Left lung (tissue), 10 donors: ENCODE measurements around the gene ZNF516. TPM values are rescaled to one million over a fixed set of nuclear protein-coding genes. Genes with fewer than 3 reads are reported as not detected.
A peak's percentile ranks its signal among the peaks of the same experiment; 100 is the strongest.

Experiments
- ATAC-seq: fragments of 200-7000 bp; cut with Tn5 transposase; one replicate; pipeline ENCODE4 v1.9.1; 2020; ENCODE audit warnings: moderate library complexity
- DNase-seq, 4 donors: peaks; one replicate each; pipeline ENCODE4 v3.0.0-alpha.2; 2013 to 2020
- H3K27ac ChIP-seq, 2 donors: fragments of 200-600 bp; sonication (generic) in 1 of 2; one replicate each; pipeline versions ENCODE4 v1.5.0 to v1.8.0; 2020 to 2021
- H3K27me3 ChIP-seq, 2 donors: fragments of 200-600 bp; sonication (generic) in 1 of 2; one replicate each; pipeline versions ENCODE4 v1.5.0 to v1.8.0; 2020 to 2021
- H3K36me3 ChIP-seq, 2 donors: fragments of 200-600 bp; sonication (generic) in 1 of 2; one replicate each; pipeline versions ENCODE4 v1.5.0 to v1.8.0; 2020 to 2021
- H3K4me1 ChIP-seq, 2 donors: fragments of 200-600 bp; one replicate each; pipeline ENCODE4 v1.8.0; 2021
- H3K4me3 ChIP-seq, 2 donors: fragments of 200-600 bp; sonication (generic) in 1 of 2; one replicate each; pipeline versions ENCODE4 v1.5.0 to v1.8.0; 2020 to 2021; ENCODE audit warnings: mild to moderate bottlenecking in 1 of 2
- H3K9me3 ChIP-seq, 2 donors: fragments of 200-600 bp; sonication (generic) in 1 of 2; one replicate each; pipeline versions ENCODE4 v1.5.0 to v1.8.0; 2020 to 2021
- intact Hi-C, 2 donors: fragments of 100-400 bp; cut with DNase I; formaldehyde crosslinking; loops; one replicate each; pipeline versions ENCODE4 v1.11.2 to v1.14.2; 2022
- polyA plus RNA-seq, 6 donors: library from polyadenylated mRNA; unstranded; fragments of 120-200 nt; gene quantifications; one replicate each; pipeline ENCODE4 v1.2.1, GENCODE V29; 2013; ENCODE audit not compliant: insufficient read length in 6 of 6
- total RNA-seq, 2 donors: library from RNA; stranded (reverse); fragmentation: NEBNext Ultra II Directional; extraction: Animal tissue kit (Norgen Biotek cat#: 25700); gene quantifications; one replicate each; pipeline ENCODE4 v1.2.1, GENCODE V29; 2021
- TF ChIP-seq, protein P1 (sequence below), 2 donors: fragments of 200-600 bp; sonication (generic) in 1 of 2; IDR thresholded peaks; one replicate each; pipeline versions ENCODE4 v1.5.0 to v1.8.0; 2021; ENCODE audit warnings: antibody characterized with exemption in 2 of 2
- donor health status: DM: no; HTN: yes; CAD: no.
- donor health status: DM: no; HTN: no; CAD: no.

ZNF516 gene
- total and polyA plus RNA-seq, 8 donors: 33.9 to 51.2 (median 46.8) TPM

DNA sequence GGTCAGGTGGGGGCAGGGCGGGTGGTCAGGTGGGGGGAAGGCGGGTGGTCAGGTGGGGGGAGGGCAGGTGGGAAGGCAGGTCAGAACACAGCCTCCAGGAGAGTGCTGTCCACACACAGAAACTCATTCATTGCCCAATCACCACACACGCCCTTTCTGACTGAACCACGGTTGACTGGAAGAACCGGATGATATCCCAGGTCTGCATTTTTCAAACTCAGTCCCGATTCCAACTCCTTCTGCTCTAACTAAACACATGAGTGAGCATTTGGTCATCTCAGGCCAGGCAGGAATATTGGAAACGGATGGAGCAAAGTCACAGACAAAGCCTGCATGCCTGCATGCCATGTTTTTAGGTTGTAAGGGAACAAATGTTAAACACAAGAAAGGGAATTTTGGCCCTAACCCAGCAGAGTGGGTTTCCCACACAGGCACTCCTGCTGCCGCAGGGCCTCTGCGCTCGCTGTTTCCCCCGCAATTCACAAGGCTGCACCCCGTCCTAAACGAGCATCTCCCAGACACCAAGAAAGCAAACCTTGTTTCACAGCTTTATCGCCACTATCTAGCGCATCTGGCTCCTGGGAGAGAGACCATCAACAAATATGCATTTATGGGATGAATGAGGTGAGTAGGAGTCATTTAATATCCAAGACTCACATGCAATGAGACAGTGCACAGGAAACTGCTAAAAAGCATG lies 100.1 kb downstream of the ZNF516 start:
- Histone ChIP-seq H3K4me1 (peaks cover 0 to 37% of the 10 kb centered on the region in 2 donors), H3K27ac (no peak overlapping the region), H3K27me3 (no peaks in the 10 kb centered on the region), H3K9me3 (no peaks in the 10 kb centered on the region), H3K36me3 (no peaks in the 10 kb centered on the region), H3K4me3 (no peak overlapping the region)
- DNase-seq (no peak), ATAC-seq (peak; percentile 51)
- TF ChIP-seq, protein P1, sequence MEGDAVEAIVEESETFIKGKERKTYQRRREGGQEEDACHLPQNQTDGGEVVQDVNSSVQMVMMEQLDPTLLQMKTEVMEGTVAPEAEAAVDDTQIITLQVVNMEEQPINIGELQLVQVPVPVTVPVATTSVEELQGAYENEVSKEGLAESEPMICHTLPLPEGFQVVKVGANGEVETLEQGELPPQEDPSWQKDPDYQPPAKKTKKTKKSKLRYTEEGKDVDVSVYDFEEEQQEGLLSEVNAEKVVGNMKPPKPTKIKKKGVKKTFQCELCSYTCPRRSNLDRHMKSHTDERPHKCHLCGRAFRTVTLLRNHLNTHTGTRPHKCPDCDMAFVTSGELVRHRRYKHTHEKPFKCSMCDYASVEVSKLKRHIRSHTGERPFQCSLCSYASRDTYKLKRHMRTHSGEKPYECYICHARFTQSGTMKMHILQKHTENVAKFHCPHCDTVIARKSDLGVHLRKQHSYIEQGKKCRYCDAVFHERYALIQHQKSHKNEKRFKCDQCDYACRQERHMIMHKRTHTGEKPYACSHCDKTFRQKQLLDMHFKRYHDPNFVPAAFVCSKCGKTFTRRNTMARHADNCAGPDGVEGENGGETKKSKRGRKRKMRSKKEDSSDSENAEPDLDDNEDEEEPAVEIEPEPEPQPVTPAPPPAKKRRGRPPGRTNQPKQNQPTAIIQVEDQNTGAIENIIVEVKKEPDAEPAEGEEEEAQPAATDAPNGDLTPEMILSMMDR (IDR thresholded peaks at IDR 0.05): no peak
- intact Hi-C loops: loop anchor here in 1 of 2 donors (10.0 kb wide), 1 partner anchor 290 kb away; no protein-coding TSS in a partner anchor

DNA sequence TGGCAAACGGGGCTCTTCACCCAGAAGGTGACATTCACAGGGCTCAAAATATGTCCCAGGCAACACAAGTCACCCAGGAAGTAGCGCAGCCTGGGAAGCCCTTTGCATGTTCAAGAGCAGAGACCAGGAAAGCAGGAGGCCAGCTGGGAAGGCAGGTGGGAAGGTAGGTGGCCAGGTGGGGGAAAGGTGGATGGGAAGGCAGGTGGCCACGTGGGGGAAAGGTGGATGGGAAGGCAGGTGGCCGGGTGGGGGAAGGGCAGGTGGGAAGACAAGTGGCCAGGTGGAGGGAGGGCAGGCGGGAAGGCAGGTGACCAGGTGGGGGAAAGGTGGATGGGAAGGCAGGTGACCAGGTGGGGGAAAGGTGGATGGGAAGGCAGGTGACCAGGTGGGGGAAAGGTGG lies 102.7 kb downstream of the ZNF516 start:
- H3K9me3 ChIP-seq: no peaks in the 10 kb centered on the region
- DNase-seq (no peak), ATAC-seq (no peak)
- no peaks in the 10 kb centered on the region for H3K36me3 ChIP-seq
- no peak overlapping the region for H3K4me3 ChIP-seq
- H3K27ac ChIP-seq: no peak overlapping the region
- intact Hi-C loops: loop anchor here in 1 of 2 donors (10.0 kb wide), 1 partner anchor 292 kb away; no protein-coding TSS in a partner anchor
- TF ChIP-seq, protein P1 (IDR thresholded peaks at IDR 0.05): no peak
- H3K4me1 ChIP-seq: peaks cover 0 to 40% of the 10 kb centered on the region in 2 donors
- no peaks in the 10 kb centered on the region for H3K27me3 ChIP-seq

DNA sequence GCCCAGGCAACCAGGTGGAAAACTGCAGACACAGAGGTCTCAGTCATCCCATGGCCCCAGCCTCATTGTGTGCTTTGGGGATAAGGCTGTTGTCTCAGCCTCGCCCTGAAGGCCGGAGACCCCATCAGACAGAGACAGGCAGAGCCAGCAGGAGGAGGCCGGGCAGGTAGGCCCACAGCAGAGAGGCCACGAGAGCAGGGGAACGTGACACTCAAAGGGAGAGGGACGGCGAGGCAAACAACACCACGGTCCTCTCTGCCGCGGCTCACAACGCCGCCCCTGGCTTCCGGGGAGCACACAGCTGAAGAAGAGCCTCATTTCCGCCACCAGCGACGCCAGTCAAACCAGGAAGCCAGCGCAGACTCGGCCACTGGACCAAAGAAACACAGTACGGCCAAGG lies 103.3 kb downstream of the ZNF516 start:
- H3K4me1 ChIP-seq: peaks cover 0 to 45% of the 10 kb centered on the region in 2 donors
- H3K27me3 ChIP-seq: no peaks in the 10 kb centered on the region
- no peaks in the 10 kb centered on the region for H3K36me3 ChIP-seq
- H3K9me3 ChIP-seq: no peaks in the 10 kb centered on the region
- DNase-seq (peak in 1 of 4 donors; percentile 65), ATAC-seq (no peak)
- no peak overlapping the region for H3K27ac ChIP-seq
- H3K4me3 ChIP-seq: no peak overlapping the region
- TF ChIP-seq, protein P1 (IDR thresholded peaks at IDR 0.05): no peak
- intact Hi-C loops: loop anchor here in 1 of 2 donors (10.0 kb wide), 1 partner anchor 293 kb away; no protein-coding TSS in a partner anchor

DNA sequence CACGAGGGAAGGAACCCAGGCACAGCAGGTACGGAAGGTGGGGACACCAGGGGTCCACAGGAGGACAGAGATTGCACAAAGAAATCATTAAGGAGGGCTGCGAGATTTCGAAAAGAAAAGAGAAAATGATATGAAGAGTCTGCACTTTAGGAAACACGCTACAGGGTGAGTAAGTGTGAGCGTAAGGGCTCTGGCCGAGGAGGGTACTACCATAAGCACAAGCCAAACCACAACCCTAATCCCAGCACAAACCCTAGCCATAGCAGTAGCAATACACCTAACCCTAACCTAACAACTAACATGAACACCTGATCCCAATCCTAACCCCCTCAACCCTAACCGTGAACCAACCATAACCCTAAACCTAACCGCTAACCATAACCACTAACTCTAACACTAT lies 104.0 kb downstream of the ZNF516 start:
- no peak overlapping the region for H3K27ac ChIP-seq
- H3K9me3 ChIP-seq: no peaks in the 10 kb centered on the region
- no peak for DNase-seq
- H3K36me3 ChIP-seq: no peaks in the 10 kb centered on the region
- TF ChIP-seq, protein P1 (IDR thresholded peaks at IDR 0.05): no peak
- no peak overlapping the region for H3K4me3 ChIP-seq
- no peak for ATAC-seq
- H3K4me1 ChIP-seq: peaks cover 0 to 47% of the 10 kb centered on the region in 2 donors
- H3K27me3 ChIP-seq: no peaks in the 10 kb centered on the region
- intact Hi-C loops: loop anchor here in 1 of 2 donors (10.0 kb wide), 1 partner anchor 294 kb away; no protein-coding TSS in a partner anchor

DNA sequence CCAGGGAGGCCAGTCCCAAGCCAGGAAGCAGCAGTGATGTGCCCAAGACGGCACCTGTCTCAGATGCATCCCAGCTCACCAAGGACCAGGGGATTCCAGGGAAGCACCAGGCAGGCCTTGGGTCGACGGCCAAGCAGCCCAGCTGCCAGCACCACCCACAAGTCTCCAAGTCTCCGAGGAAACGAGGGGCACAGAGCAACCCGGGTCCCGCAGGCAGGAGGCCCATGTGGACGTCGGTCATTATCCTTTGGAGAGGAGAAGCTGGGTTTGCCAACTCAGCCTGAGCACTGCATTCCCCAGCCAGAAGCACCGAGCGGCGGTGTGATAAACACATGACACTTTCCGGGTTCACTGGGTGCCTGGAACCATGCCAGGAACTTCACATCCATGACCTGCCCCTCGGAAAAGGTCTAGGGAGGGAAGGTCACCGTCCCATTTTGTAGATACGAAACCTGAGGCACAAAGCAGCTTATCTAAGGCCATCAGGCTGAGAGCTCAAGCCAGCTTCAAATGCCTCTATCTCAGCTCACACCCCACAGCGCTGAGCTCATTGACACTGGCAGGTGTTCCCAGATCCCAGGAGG lies 104.5 kb downstream of the ZNF516 start:
- no peak for DNase-seq
- Histone ChIP-seq H3K36me3 (no peaks in the 10 kb centered on the region), H3K9me3 (no peaks in the 10 kb centered on the region), H3K27ac (no peak overlapping the region), H3K4me1 (peaks cover 0 to 44% of the 10 kb centered on the region in 2 donors), H3K27me3 (no peaks in the 10 kb centered on the region), H3K4me3 (no peak overlapping the region)
- TF ChIP-seq, protein P1 (IDR thresholded peaks at IDR 0.05): no peak
- intact Hi-C loops: loop anchor here in 1 of 2 donors (10.0 kb wide), 1 partner anchor 294 kb away; no protein-coding TSS in a partner anchor
- ATAC-seq: peak; percentile 28
